Naive B cell (primary cell): ENCODE results near the gene TBC1D22A. TPM values are rescaled to one million over a fixed set of nuclear protein-coding genes. Genes with fewer than 3 reads are reported as not detected.
A peak's percentile ranks its signal among the peaks of the same experiment; 100 is the strongest.

Source experiments
- ATAC-seq, 2 donors: fragments of 150-1000 bp; cut with Tn5 transposase; 2 replicates each; pipeline ENCODE4 v1.10.0; 2021; ENCODE audit warnings: low read depth in 2 of 2, mild to moderate bottlenecking in 2 of 2, moderate library complexity in 2 of 2
- DNase-seq: peaks from one replicate; pipeline ENCODE4 v3.0.0; 2022
- H3K27ac Mint-ChIP-seq, 6 donors: one replicate each; pipeline ENCODE4 v1.8.0; 2020 to 2022; ENCODE audit warnings: mild to moderate bottlenecking in 6 of 6, mixed read lengths in 6 of 6, moderate library complexity in 5 of 6, inconsistent platforms in 2 of 6
- H3K27me3 Mint-ChIP-seq, 3 donors: one replicate each; pipeline ENCODE4 v1.8.0; 2021 to 2022; ENCODE audit warnings: mixed read lengths in 3 of 3, mild to moderate bottlenecking in 1 of 3
- H3K36me3 Mint-ChIP-seq, 2 donors: one replicate each; pipeline ENCODE4 v1.8.0; 2020 to 2022; ENCODE audit warnings: mixed read lengths in 2 of 2, inconsistent platforms in 1 of 2, mild to moderate bottlenecking in 1 of 2
- H3K4me1 Mint-ChIP-seq, 3 donors: one replicate each; pipeline ENCODE4 v1.8.0; 2020 to 2022; ENCODE audit warnings: mixed read lengths in 3 of 3, inconsistent platforms in 1 of 3, mild to moderate bottlenecking in 1 of 3, moderate library complexity in 1 of 3
- H3K4me3 Mint-ChIP-seq, 8 donors: one replicate each; pipeline ENCODE4 v1.8.0; 2020 to 2022; ENCODE audit warnings: mild to moderate bottlenecking in 8 of 8, mixed read lengths in 8 of 8, moderate library complexity in 8 of 8, inconsistent platforms in 2 of 8
- H3K9me3 Mint-ChIP-seq, 7 donors: one replicate each; pipeline ENCODE4 v1.8.0; 2020 to 2022; ENCODE audit warnings: mixed read lengths in 7 of 7, mild to moderate bottlenecking in 5 of 7, inconsistent platforms in 2 of 7, moderate library complexity in 1 of 7
- polyA plus RNA-seq, 6 donors: library from polyadenylated mRNA; unstranded; fragments of 300-500 nt; fragmentation: Illumina TruSeq; gene quantifications; one replicate each; pipeline ENCODE4 v1.2.3, GENCODE V29; 2021; ENCODE audit warnings: low read depth in 6 of 6

Gene TBC1D22A
- polyA plus RNA-seq, 6 donors from 2014 or later = 47.2 to 74.5 (median 62.6) TPM

DNA sequence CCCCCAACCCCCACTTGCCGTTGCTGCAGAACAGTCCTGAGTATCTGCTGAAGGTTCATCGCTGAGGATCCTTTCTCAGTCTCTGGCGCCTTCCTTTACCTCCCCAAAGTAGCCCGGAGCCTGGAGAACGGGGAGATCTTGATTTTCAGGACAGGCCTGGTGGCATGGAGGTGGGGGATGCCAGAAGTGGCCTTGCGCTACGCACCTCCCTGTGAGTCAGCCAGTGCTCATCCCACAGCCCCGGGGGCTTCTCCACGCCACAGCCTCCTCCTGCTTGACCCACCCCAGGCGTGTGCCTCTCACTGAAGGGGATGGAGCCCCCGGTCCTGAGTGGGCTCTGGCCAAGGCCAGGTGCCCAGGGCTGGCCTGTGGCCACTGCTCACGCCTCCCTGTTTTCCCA, 339.6 kb downstream of the TBC1D22A start:
- Mint-ChIP-seq H3K36me3 (peaks cover 2 to 14% of the 10 kb centered on the region in 2 donors), H3K9me3 (no peaks in the 10 kb centered on the region), H3K4me1 (peaks cover under 1 to 16% (median 5%) of the 10 kb centered on the region in 3 donors)

DNA sequence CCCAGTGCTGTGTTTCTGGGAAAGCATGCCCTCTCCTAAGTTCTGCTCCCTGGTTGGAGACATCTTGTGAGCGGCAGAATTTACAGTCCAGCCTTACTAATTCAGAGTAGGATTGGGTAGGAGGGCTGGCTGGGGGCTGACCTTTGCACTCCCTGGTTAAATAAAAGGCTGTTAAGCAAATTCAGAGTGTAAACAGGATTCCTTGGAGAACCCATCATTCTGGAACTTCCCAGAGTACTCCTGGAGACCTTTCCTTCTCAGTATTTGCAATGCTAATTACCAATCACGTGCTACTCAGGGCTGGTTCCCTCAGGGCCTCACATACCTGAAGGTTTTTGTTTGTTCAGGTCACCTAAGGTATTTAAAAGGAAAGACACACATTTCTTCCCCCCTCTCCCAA, 340.2 kb downstream of the TBC1D22A start:
- DNase-seq = no peak
- peaks cover 0 to 13% (median 4%) of the 10 kb centered on the region in 3 donors for H3K4me1 Mint-ChIP-seq
- H3K9me3 Mint-ChIP-seq = no peaks in the 10 kb centered on the region
- no peak overlapping the region for H3K27ac Mint-ChIP-seq
- H3K36me3 Mint-ChIP-seq = peaks cover 0 to 12% of the 10 kb centered on the region in 2 donors
- no peak overlapping the region for H3K4me3 Mint-ChIP-seq
- ATAC-seq = no peak
- H3K27me3 Mint-ChIP-seq = no peaks in the 10 kb centered on the region

More for the DNA sequence above, 339.6 kb downstream of the TBC1D22A start:
- no peak for ATAC-seq
- Mint-ChIP-seq H3K27ac (peak overlapping the region in 1 of 6 donors; percentile 71), H3K4me3 (no peak overlapping the region), H3K27me3 (no peaks in the 10 kb centered on the region)
- no peak for DNase-seq

DNA sequence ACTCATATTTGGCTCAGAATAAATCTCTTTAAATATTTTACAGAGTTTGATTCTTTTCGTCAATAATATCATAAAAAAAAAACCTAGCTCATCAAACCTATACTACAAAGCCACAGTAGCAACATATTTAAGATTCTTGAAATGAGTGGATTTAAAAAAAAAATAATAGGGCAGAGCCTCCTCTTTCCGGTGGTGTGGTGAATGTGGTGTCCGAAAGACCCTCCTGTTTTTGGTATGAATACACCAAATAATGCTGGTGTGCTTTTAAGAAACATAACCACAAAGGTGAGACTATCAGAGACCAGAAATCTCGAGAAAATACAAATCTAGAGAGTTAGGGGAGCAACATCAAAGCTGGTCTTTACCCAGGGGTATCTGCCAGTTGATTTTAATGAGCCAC, 342.6 kb downstream of the TBC1D22A start:
- Mint-ChIP-seq H3K9me3 (no peaks in the 10 kb centered on the region), H3K4me1 (peaks cover 0 to 12% (median 9%) of the 10 kb centered on the region in 3 donors), H3K27ac (no peak overlapping the region), H3K27me3 (no peaks in the 10 kb centered on the region), H3K4me3 (no peak overlapping the region), H3K36me3 (peaks cover 0 to 15% of the 10 kb centered on the region in 2 donors)
- no peak for DNase-seq
- no peak for ATAC-seq

DNA sequence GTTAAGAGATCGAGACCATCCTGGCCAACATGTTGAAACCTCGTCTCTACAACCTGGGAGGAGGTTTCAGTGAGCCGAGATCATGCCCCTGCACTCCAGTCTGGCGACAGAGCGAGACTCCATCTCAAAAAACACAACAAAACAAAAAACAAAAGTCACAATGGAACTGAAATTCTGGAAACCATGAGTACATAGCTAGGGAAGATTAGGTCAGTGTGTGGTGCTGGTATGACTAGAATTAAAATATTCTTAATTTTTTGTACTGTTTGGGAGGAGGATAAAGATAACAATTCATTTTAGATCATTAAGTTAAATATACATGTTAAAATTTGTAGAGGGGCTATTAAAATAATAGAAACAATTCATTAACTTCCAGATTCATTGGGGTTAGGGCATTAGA, 344.4 kb downstream of the TBC1D22A start:
- DNase-seq = no peak
- peak overlapping the region in 1 of 6 donors; percentile 17 for H3K27ac Mint-ChIP-seq
- no peaks in the 10 kb centered on the region for H3K27me3 Mint-ChIP-seq
- H3K4me1 Mint-ChIP-seq = peaks cover 0 to 17% (median 10%) of the 10 kb centered on the region in 3 donors
- peaks cover 7 to 23% of the 10 kb centered on the region in 2 donors for H3K36me3 Mint-ChIP-seq
- no peak overlapping the region for H3K4me3 Mint-ChIP-seq
- no peak for ATAC-seq
- no peaks in the 10 kb centered on the region for H3K9me3 Mint-ChIP-seq

DNA sequence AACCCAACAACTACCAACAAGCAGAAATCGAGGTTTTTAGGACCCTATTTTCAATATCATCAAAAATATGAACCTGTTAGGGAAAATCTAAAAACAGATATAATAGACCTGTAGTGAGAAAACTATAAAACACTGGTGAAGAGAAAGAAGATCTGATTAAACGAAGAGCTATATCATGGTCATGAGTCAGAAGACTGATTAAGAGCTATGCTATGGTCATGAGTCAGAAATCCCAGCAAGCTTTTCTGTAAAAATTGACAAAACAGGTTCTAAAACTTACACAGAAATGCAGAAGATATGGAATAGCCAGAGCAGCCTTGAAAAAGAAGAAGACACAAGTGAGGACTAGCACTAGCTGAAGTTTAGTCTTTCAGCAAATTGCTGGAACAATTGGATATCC, 345.0 kb downstream of the TBC1D22A start:
- Mint-ChIP-seq H3K36me3 (peaks cover 7 to 23% of the 10 kb centered on the region in 2 donors), H3K4me1 (peaks cover 0 to 17% (median 10%) of the 10 kb centered on the region in 3 donors), H3K4me3 (no peak overlapping the region), H3K9me3 (no peaks in the 10 kb centered on the region), H3K27ac (no peak overlapping the region), H3K27me3 (no peaks in the 10 kb centered on the region)
- no peak for ATAC-seq
- DNase-seq = no peak

DNA sequence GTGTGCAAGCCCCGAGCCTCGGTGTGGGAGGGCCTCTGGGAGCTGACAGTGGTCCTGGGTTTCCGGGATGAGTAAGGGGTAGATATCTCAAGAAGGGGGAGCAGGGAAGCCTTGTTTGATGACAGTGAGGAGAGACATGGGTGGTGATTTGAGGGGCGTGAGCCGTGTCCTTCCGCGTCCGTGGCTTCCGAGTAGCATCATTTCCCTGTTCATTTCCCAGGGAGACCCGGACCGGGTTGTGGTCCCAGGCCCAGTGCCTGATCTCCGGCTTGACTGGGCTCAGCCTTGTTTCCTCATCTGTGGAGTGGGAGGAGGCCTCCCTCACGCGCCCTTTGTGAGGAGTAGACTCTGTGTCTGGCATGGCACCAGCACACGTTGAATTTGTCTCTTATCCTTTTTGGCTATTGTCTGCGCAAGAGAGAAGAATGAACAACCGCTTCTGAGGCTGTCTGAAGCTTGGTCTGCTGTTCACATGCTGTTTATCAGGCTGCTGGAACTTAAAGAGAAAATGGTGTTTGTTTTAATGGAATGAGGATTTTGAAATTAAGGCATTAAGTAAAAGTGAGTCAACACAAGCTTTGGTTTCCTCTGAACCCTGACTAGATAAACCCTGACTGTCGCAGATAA, 348.5 kb downstream of the TBC1D22A start:
- Mint-ChIP-seq H3K36me3 (peaks cover 7 to 31% of the 10 kb centered on the region in 2 donors), H3K4me1 (peaks cover 0 to 14% (median 11%) of the 10 kb centered on the region in 3 donors), H3K27me3 (no peaks in the 10 kb centered on the region), H3K27ac (peak overlapping the region in 1 of 6 donors; percentile 74), H3K9me3 (no peaks in the 10 kb centered on the region), H3K4me3 (peak overlapping the region in 1 of 8 donors; percentile 67)
- no peak for ATAC-seq
- DNase-seq = no peak

DNA sequence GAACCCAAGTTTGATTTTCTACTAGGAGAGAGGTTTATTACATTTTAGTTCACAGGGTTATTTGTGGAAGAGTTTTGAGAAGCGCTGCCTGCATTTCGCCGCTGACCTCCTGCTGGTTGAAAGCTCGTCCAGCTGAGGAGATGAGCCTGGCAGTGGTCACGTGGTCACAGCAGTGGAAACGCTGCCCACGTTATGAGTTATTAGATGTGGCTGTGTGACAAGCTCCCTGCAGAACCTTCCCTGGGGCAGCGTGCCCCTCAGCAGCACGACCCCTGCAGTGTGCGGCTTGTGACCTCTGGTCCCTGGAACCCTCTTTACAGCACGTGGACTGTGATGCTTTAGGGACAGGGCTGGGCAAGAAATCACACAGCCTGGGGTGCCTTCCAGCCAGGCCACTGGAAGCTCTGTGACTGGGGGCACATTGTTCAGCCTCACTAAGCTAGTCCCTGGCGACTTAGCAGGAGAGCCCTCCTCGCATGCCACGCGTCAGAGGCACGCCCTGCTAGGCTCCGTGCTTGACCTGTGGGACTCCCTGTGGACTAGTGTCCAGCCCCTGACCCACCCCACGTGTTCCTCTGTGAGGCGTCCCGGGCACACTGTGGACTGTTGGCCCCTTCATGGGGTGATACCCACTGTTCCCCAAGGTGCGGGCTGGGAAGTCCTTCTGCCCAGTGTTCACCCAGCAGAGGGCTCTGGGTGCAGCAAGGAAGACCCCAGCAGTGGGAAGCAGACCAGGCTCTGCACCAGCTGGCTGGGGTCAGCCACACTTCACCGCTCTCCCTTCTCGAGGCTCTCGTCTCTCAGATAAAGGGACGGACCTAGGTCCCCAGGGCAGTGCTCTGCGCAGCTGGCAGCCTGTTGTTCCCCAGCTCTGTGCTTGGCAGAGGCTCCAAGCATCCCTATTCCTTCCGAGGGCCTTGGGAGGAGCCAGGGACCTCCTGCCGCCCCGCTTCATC, 349.5 kb downstream of the TBC1D22A start:
- Mint-ChIP-seq H3K27me3 (no peaks in the 10 kb centered on the region), H3K4me3 (no peak overlapping the region), H3K27ac (no peak overlapping the region), H3K4me1 (peaks cover 0 to 14% (median 11%) of the 10 kb centered on the region in 3 donors), H3K9me3 (no peaks in the 10 kb centered on the region), H3K36me3 (peaks cover 9 to 31% of the 10 kb centered on the region in 2 donors)
- ATAC-seq = no peak
- no peak for DNase-seq

DNA sequence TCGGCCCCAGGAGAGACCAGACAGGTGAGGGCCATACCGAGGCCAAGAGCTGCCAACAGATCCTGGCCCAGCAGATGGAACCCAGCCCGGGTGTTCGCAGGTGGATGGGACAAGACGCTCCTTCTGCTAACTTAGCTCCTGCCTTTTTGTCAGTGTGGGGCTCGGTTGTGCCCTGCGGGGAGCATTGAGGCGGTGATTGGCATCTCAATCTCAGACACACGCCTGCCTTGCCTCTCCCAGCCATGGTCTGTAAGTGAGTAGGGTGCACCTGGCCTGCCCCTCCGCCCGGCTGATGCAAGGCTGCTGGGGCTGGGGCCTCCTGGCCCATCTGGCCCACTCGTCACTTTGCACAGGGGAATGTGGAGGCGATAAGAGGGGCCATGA, 350.1 kb downstream of the TBC1D22A start:
- no peaks in the 10 kb centered on the region for H3K9me3 Mint-ChIP-seq
- no peak overlapping the region for H3K4me3 Mint-ChIP-seq
- DNase-seq (no peak), ATAC-seq (no peak)
- peaks cover 0 to 14% (median 11%) of the 10 kb centered on the region in 3 donors for H3K4me1 Mint-ChIP-seq
- H3K27ac Mint-ChIP-seq = no peak overlapping the region
- peaks cover 12 to 31% of the 10 kb centered on the region in 2 donors for H3K36me3 Mint-ChIP-seq
- no peaks in the 10 kb centered on the region for H3K27me3 Mint-ChIP-seq

DNA sequence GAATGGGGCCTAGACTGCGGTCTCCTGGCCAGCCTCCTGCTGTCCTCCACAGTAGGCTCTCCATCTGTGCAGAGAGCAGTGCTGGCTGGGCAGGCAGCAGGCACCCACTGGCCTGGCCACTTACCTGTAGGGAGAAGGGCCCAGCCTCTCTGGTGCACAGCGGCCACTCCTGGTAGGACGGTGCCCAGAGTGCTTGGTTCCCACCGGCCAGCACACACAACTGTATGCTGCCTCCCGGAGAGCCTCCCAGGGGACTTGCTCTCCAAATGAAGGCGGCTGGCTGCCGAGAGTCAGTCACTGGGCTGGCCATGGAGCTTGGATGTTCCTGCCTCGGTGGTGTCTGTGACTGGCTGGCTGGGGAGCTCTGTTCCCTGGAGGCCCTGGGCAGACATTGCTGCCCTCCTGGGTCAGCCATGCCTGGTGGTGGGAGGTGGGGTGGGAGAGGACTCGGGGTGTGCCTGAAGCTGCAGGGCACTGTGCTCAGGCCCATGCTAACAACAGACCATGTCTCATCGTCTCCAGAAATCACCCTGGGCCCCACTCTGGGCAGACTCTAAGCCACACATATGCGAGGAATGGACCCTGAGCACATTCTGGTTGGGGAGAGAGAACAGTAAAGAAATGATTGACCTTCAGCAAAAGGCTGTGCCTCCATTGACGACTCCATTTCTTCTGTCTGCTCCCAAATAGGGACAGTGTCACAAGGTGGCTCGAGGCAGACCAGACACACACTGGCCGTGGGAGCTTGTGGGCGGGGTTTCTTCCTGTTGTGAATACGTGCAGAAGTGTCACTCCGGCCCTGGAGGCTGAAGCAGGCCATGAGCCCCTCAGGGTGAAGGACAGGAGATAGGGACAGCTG, 350.8 kb downstream of the TBC1D22A start:
- ATAC-seq (no peak), DNase-seq (no peak)
- H3K4me1 Mint-ChIP-seq = peaks cover 0 to 14% (median 11%) of the 10 kb centered on the region in 3 donors
- H3K36me3 Mint-ChIP-seq = peaks cover 12 to 31% of the 10 kb centered on the region in 2 donors
- H3K27ac Mint-ChIP-seq = peak overlapping the region in 1 of 6 donors; percentile 58
- no peak overlapping the region for H3K4me3 Mint-ChIP-seq
- no peaks in the 10 kb centered on the region for H3K27me3 Mint-ChIP-seq
- no peaks in the 10 kb centered on the region for H3K9me3 Mint-ChIP-seq

DNA sequence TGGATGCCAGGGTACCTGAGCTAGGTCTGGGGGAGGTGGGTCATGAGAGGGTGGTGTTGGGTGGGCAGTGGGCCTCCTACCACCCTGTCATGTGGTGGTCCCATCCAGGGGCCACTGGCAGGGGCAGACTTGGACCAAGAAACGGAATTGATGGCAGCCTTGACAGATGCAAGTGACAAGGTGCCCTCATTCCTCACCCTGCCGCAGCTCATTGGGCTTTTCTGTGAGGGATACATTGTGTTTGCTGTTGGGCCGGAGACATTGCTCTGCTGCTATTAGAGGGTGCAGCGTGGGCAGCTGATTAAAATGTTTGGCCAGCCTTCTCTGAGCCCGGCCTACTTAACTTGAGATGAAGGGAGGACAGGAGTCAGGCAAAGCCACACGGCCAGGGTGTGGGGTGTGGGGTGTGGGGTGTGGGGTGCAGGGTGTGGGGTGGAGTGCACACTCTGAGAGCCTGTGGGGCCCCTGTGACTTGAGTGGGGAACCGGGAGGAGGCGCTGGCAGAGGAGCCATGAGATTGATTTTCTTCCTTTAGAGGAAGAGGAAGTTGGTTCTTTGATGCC, 351.5 kb downstream of the TBC1D22A start:
- no peaks in the 10 kb centered on the region for H3K27me3 Mint-ChIP-seq
- no peaks in the 10 kb centered on the region for H3K9me3 Mint-ChIP-seq
- ATAC-seq (no peak), DNase-seq (no peak)
- H3K4me1 Mint-ChIP-seq = peaks cover 0 to 14% (median 11%) of the 10 kb centered on the region in 3 donors
- H3K27ac Mint-ChIP-seq = peak overlapping the region in 4 of 6 donors; percentile 2 to 47 (median 24)
- H3K36me3 Mint-ChIP-seq = peaks cover 12 to 31% of the 10 kb centered on the region in 2 donors
- no peak overlapping the region for H3K4me3 Mint-ChIP-seq

DNA sequence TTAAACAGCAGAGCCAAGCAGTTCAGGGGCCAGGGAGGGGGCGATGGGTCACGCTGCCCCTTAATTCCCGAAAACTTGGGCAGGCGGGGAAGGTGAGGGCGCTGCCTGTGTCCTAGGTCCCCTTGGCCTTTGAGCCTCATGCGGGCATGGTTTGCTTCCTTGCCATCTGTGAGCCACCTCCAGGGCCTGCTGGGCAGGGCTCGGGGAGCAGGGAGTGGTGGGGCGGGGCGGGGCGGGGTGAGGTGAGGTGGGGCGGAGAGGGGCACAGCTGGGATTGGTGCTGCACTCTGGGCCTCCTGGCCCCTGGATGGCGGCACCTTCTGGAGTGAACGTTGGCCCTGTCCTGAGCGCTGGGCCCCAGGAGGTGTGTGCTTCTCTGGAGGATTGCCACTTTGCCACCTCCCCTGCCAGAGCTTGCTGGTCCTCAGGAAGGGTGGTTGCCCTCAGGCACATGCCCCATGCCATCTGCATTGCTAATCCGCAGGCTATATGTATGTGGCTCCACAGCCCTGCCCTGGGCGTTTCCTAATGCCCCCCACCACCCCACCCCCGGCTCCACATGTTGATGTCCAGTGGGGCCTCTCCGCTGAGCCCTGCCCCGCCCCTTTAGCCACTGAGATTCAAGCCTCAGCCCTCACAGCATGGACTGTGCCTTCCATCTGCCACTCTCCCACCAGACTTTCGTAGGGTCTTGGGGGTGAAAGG, 352.5 kb downstream of the TBC1D22A start:
- DNase-seq (no peak), ATAC-seq (no peak)
- Mint-ChIP-seq H3K4me3 (no peak overlapping the region), H3K9me3 (no peaks in the 10 kb centered on the region), H3K27me3 (no peaks in the 10 kb centered on the region), H3K27ac (no peak overlapping the region), H3K36me3 (peaks cover 12 to 26% of the 10 kb centered on the region in 2 donors), H3K4me1 (peaks cover 0 to 9% (median 9%) of the 10 kb centered on the region in 3 donors)

DNA sequence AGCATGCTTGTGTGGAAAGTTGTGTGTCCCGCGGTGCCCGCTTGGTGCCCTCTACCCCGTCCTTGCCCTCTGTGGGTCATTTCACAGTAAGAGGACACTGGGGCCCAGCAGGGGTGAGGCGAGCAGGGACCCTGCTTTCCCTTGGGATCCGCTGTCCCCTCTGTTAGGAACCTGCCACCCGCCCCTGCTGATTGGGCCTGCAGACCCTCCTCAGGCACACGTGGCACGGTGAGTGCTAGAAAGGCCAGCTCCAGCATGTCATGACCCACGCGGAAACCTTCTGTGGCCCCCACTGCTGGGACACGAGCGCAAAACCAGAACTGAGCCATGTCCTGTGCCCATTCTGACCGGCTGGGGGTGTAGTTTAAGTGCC, 353.1 kb downstream of the TBC1D22A start:
- Mint-ChIP-seq H3K36me3 (peaks cover 12 to 20% of the 10 kb centered on the region in 2 donors), H3K27ac (no peak overlapping the region), H3K4me3 (no peak overlapping the region), H3K9me3 (no peaks in the 10 kb centered on the region), H3K4me1 (peaks cover 0 to 6% (median 3%) of the 10 kb centered on the region in 3 donors), H3K27me3 (no peaks in the 10 kb centered on the region)
- no peak for ATAC-seq
- no peak for DNase-seq
